GM19099 (cell line): ENCODE data around the gene TEKTIP1.

Experiments
- POLR2A ChIP-seq: IDR thresholded peaks from 3 replicates; pipeline ENCODE4 v1.6.1; 2011; ENCODE audit warnings: low read depth; ENCODE audit not compliant: insufficient read length; ENCODE audit errors: extremely low read depth

The TEKTIP1 gene

GRCh38 chr19:3576696-3577443 is 37.9 kb downstream of the TEKTIP1 start:
- no peak for TF ChIP-seq POLR2A

- no peak for TF ChIP-seq POLR2A
Measured at GRCh38 chr19:3577723-3578344, 38.9 kb downstream of the TEKTIP1 start.

- no peak for TF ChIP-seq POLR2A
Measured at GRCh38 chr19:3578390-3578789, 39.4 kb downstream of the TEKTIP1 start.

GRCh38 chr19:3580156-3580934 is 41.4 kb downstream of the TEKTIP1 start:
- no peak for TF ChIP-seq POLR2A

- no peak for TF ChIP-seq POLR2A
Measured at GRCh38 chr19:3585301-3586126, 46.5 kb downstream of the TEKTIP1 start, which contains the start of gene GIPC3. TSS of gene GIPC3 (plus strand) at chr19:3585478. CDS start at chr19:3585598, 120 bp downstream.

- TF ChIP-seq POLR2A, result no peak
Measured at GRCh38 chr19:3586127-3586626, 47.2 kb downstream of the TEKTIP1 start.

GRCh38 chr19:3586707-3587346 is 47.9 kb downstream of the TEKTIP1 start:
- TF ChIP-seq POLR2A, result no peak

GRCh38 chr19:3589439-3589838 is 50.5 kb downstream of the TEKTIP1 start:
- TF ChIP-seq POLR2A, result no peak

- no peak for TF ChIP-seq POLR2A
Measured at GRCh38 chr19:3589949-3590348, 51.0 kb downstream of the TEKTIP1 start.

GRCh38 chr19:3590991-3591659 is 52.2 kb downstream of the TEKTIP1 start:
- TF ChIP-seq POLR2A, result no peak

- TF ChIP-seq POLR2A, result no peak
Measured at GRCh38 chr19:3591876-3592613, 53.1 kb downstream of the TEKTIP1 start.

GRCh38 chr19:3593156-3593555 is 54.2 kb downstream of the TEKTIP1 start:
- no peak for TF ChIP-seq POLR2A
